Loucy (cell line): ENCODE data around the gene LILRB3.
A peak's percentile ranks its signal among the peaks of the same experiment; 100 is the strongest.
"Not testable (repeated sequence)": the region's sequence is repeated elsewhere in the genome, so short reads cannot be mapped to it uniquely, and the experiment has no call there.

ENCODE experiments used
- H2AFZ ChIP-seq: fragments of 200-600 bp; sonication (generic); 2 replicates; pipeline ENCODE4 v1.6.0; 2016; ENCODE audit warnings: antibody characterized with exemption, mild to moderate bottlenecking, low read length, moderate library complexity
- H3F3A ChIP-seq: fragments of 200-600 bp; 2 replicates; pipeline ENCODE4 v1.6.0; 2016; ENCODE audit warnings: antibody characterized with exemption, low read depth, mild to moderate bottlenecking
- H3K27me3 ChIP-seq: fragments of 200-600 bp; sonication (generic); 2 replicates; pipeline ENCODE4 v1.6.1; 2014; ENCODE audit warnings: low read length, mild to moderate bottlenecking; ENCODE audit not compliant: insufficient read depth, poor library complexity, severe bottlenecking
- H3K36me3 ChIP-seq: fragments of 200-600 bp; sonication (generic); 2 replicates; pipeline ENCODE4 v1.6.1; 2016; ENCODE audit warnings: low read length; ENCODE audit not compliant: insufficient read depth
- H3K4me1 ChIP-seq: fragments of 200-600 bp; sonication (generic); 2 replicates; pipeline ENCODE4 v1.5.1; 2014; ENCODE audit warnings: low read length, mild to moderate bottlenecking; ENCODE audit not compliant: insufficient read depth, poor library complexity, severe bottlenecking
- H3K4me2 ChIP-seq: fragments of 200-600 bp; sonication (generic); 2 replicates; pipeline ENCODE4 v1.6.0; 2014; ENCODE audit warnings: antibody characterized with exemption, low read length, low read depth, mild to moderate bottlenecking; ENCODE audit not compliant: poor library complexity, severe bottlenecking
- H3K4me3 ChIP-seq: fragments of 200-600 bp; sonication (generic); 2 replicates; pipeline ENCODE4 v1.5.1; 2014; ENCODE audit warnings: low read length, mild to moderate bottlenecking, mixed read lengths; ENCODE audit not compliant: poor library complexity, severe bottlenecking
- H3K79me2 ChIP-seq: fragments of 200-600 bp; sonication (generic); 2 replicates; pipeline ENCODE4 v1.6.1; 2014; ENCODE audit warnings: low read length; ENCODE audit not compliant: insufficient read depth
- H3K9ac ChIP-seq: fragments of 200-600 bp; sonication (generic); 2 replicates; pipeline ENCODE4 v1.6.0; 2014; ENCODE audit warnings: mild to moderate bottlenecking, low read depth, low read length, moderate library complexity; ENCODE audit not compliant: poor library complexity, severe bottlenecking
- H3K9me2 ChIP-seq: fragments of 200-600 bp; sonication (generic); replicated peaks from 2 replicates; pipeline ENCODE4 v1.6.1; 2016; ENCODE audit warnings: low read depth, low read length, mixed read lengths
- H3K9me3 ChIP-seq: fragments of 200-600 bp; sonication (generic); 2 replicates; pipeline ENCODE4 v1.6.1; 2014; ENCODE audit warnings: mild to moderate bottlenecking, antibody characterized with exemption, low read length, low read depth; ENCODE audit not compliant: insufficient read depth
- H4K20me1 ChIP-seq: fragments of 200-600 bp; sonication (generic); 2 replicates; pipeline ENCODE4 v1.6.0; 2014; ENCODE audit warnings: antibody characterized with exemption, low read length, mild to moderate bottlenecking; ENCODE audit not compliant: insufficient read depth, poor library complexity, severe bottlenecking
- CTCF ChIP-seq: fragments of 200-600 bp; sonication (generic); conservative IDR thresholded peaks from 2 replicates; pipeline ENCODE4 v1.5.1; 2014; ENCODE audit warnings: mild to moderate bottlenecking, antibody characterized with exemption, low read length
- EZH2phosphoT487 ChIP-seq: fragments of 200-600 bp; IDR thresholded peaks from 2 replicates; pipeline ENCODE4 v1.6.1; 2018; ENCODE audit warnings: antibody characterized with exemption, mild to moderate bottlenecking, moderate library complexity, borderline replicate concordance

The LILRB3 gene

GRCh38 chr19:54172471-54173358 lies 50.1 kb downstream of the LILRB3 start, which contains the start of gene TMC4:
Gene TMC4 (minus strand): TSS chr19:54173160. CDS start chr19:54173117, 43 bp downstream.
- H3K4me3 ChIP-seq: no peak within 1 kb of the TSS
- H4K20me1 ChIP-seq: no peaks in the 10 kb centered on the region
- no peak within 1 kb of the TSS for H3K9ac ChIP-seq

GRCh38 chr19:54171736-54172431 lies 50.9 kb downstream of the LILRB3 start:
- H4K20me1 ChIP-seq, H3K79me2 ChIP-seq, H3K4me3 ChIP-seq, H3K9ac ChIP-seq, H3K27me3 ChIP-seq, H3K4me1 ChIP-seq, H3K36me3 ChIP-seq, H3K9me3 ChIP-seq, H3F3A ChIP-seq, H3K4me2 ChIP-seq, H2AFZ ChIP-seq, H3K9me2 ChIP-seq: not testable (repeated sequence)

More at GRCh38 chr19:54172471-54173358, 50.1 kb downstream of the LILRB3 start, which contains the start of gene TMC4:
- H3K4me1 ChIP-seq: no peaks in the 10 kb centered on the region
- no peaks in the 10 kb centered on the region for H3F3A ChIP-seq
- TF ChIP-seq CTCF: 0 out of 2 replicates have a peak, but pooled peaks have one; percentile 11
- TF ChIP-seq EZH2phosphoT487: no peak
- no peak within 1 kb of the TSS for H2AFZ ChIP-seq
- no peaks in the 10 kb centered on the region for H3K9me3 ChIP-seq
- H3K79me2 ChIP-seq: no peaks in the 10 kb centered on the region
- H3K4me2 ChIP-seq: no peak within 1 kb of the TSS
- no peaks in the 10 kb centered on the region for H3K36me3 ChIP-seq
- no peaks in the 10 kb centered on the region for H3K27me3 ChIP-seq
- H3K9me2 ChIP-seq: no peaks in the 10 kb centered on the region

GRCh38 chr19:54169149-54169740 lies 53.6 kb downstream of the LILRB3 start:
- Histone ChIP-seq H3K79me2 (no peaks in the 10 kb centered on the region), H2AFZ (no peak overlapping the region), H3K27me3 (no peaks in the 10 kb centered on the region), H3K4me1 (no peaks in the 10 kb centered on the region), H3K9ac (no peak overlapping the region), H3K9me3 (no peaks in the 10 kb centered on the region), H3K9me2 (no peaks in the 10 kb centered on the region), H3K4me2 (no peak overlapping the region), H3F3A (no peaks in the 10 kb centered on the region), H3K4me3 (no peak overlapping the region), H4K20me1 (no peaks in the 10 kb centered on the region), H3K36me3 (no peaks in the 10 kb centered on the region)
- TF ChIP-seq EZH2phosphoT487 (no peak), CTCF (no peak)
